NCI-H82 (cell line): ENCODE results near the gene BTF3.
"Not testable (repeated sequence)": the region's sequence is repeated elsewhere in the genome, so short reads cannot be mapped to it uniquely, and the experiment has no call there.

Experiments
- DNase-seq: peaks from one replicate; lab custom pipeline; 2025; lab: John Stamatoyannopoulos, UW

Gene BTF3

DNA sequence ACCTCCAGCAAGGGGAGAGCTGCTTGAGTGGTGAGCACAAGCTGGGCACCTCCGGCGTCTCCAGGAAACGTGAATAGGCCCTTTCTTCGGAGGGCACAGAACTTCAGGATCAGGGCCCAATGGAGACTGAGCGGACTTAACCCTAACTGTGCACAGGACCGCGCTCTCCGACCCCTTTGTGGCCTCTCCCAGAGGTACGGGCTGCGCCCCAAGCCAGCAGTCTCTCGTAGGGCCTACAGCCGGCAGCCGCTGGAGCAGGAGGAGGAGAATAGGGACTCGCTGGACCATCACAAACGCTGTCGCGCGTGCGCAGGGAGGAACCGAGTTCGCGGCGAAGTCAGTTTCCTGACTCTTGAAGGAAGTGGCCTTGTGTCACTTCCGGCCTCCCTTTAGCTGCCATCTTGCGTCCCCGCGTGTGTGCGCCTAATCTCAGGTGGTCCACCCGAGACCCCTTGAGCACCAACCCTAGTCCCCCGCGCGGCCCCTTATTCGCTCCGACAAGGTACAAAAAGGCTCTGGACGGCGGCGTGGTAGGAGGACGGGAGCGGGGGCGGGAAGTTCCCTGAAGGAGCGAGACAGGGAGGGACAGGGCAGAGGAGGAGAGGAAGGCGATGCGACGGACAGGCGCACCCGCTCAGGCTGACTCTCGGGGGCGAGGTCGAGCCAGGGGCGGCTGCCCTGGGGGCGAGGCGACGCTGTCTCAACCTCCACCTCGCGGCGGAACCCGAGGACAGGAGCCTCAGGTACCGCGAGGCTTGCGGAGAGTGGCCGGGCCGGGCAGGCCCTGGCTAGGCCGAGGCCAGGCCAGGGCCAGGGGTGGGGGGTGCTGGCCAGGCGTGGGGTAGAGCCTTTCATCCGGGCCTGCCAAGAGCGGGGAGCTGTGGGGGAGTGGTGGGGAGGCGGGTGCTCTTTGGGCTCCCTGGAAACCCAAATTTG, at the start of gene BTF3:
TSS of gene BTF3 (plus strand) at position 386 of the 936 bp plus-strand sequence. CDS start at position 612, 226 bp downstream.
- DNase-seq: peak; percentile 96

GRCh38 chr5:73448463-73449136, 49.6 kb upstream of the BTF3 start, which contains the start of gene FOXD1:
Gene FOXD1 (minus strand): TSS chr5:73448777. CDS start chr5:73448362, 415 bp downstream.
- peak; percentile 94 for DNase-seq

- peak; percentile 49 for DNase-seq
These were observed 48.1 kb upstream of the BTF3 start for GRCh38 chr5:73450137-73450536.

- peak; percentile 39 for DNase-seq
These were observed 47.5 kb upstream of the BTF3 start for GRCh38 chr5:73450672-73451223.

- peak; percentile 66 for DNase-seq
These were observed 46.8 kb upstream of the BTF3 start for GRCh38 chr5:73451224-73452130.

DNA sequence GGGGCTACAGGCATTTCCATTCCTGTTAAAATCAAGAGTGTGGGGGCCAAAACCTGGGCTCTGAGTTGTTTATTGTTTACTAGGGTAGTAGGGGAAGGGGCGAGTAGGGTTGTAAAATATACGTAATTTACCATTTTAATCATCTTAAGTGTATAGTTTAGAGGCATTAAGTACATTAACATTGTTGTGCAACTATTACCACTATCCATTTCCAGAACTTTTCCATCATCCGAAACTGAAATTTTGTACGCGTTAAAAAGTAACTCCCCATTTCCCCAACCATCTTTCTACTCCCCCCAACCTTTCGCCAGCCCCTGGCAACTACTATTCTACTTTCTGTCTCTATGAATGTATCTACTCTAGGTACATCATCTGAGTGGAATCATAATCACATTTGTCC, 46.0 kb upstream of the BTF3 start:
- no peak for DNase-seq

GRCh38 chr5:73454379-73455036, 43.7 kb upstream of the BTF3 start:
- peak; percentile 83 for DNase-seq

DNA sequence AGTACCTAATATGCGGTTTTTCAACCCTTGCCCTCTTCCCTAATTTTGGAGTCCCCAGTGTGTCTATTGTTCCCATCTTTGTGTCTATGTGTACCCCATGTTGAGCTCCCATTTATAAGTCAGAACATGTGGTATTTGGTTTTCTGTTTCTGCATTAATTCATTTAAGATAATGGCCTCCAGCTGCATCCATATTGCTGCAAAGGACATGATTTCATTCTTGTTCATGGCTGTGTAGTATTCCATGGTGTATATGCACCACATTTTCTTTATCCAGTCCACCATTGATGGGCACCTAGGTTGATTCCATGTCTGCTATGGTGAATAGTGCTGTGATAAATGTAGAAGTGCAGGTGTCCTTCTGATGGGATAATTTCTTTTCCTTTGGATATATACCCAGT, 41.8 kb upstream of the BTF3 start:
- DNase-seq: not testable (repeated sequence)

GRCh38 chr5:73459366-73459765, 38.9 kb upstream of the BTF3 start:
- no peak for DNase-seq

DNA sequence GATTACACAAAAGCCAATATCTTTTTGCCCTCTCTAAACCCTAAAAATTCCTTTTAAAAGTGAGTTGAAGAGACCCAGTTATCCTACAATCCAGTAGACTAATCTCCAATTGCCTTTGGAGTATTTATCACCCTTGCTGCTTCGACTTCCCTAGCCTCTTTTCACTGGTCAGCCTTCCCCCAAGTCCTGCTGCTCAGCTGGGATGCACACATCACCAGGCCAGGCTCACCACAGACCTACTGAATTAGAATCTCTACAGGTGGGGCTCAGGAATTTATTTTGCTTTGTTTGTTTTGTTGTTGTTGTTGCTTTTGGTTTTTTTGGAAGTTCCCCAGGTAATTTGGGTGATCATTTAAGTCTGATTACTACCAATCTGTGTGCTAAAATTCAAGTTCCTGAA, 38.1 kb upstream of the BTF3 start:
- no peak for DNase-seq

DNA sequence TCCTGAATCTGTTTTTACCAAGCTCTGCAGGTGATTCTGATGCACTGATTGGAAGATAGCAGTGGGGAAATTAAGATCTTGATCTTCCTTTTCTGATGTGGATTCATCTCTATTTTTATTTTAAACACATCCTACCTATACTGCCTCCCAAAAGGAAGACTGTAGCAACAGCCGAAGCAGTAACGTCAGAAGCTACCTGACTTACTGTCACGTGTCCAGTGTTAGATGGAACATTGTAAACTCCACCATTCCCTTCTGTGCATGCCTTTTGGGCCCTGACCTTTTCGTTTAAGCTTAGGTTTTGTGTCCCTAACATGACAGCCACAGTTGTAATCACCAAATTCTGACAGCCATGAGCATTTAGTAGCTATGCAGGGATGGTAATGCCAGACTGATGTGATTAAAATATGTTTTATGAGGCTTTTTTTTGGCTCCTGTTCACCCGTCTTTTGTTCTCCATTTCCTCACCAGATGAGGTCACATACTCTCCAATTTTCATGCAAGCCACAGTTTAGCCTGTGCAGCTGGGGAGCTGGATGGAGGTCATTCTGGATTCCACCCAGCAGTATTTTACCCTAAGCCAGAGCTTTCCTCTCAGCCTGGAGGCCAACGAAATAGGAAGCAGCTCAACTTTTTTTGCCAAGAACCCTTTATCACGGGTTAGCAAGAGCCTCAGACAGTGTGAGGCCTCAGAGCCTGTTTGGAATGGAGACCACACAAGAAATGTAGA, 34.1 kb upstream of the BTF3 start:
- DNase-seq: no peak

DNA sequence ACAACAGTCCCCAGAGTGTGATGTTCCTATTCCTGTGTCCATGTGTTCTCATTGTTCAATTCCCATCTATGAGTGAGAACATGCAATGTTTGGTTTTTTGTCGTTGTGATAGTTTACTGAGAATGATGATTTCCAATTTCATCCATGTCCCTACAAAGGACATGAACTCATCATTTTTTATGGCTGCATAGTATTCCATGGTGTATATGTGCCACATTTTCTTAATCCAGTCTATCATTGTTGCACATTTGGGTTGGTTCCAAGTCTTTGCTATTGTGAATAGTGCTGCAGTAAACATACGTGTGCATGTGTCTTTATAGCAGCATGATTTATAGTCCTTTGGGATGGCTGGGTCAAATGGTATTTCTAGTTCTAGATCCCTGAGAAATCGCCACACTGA, 29.6 kb upstream of the BTF3 start:
- DNase-seq: not testable (repeated sequence)

GRCh38 chr5:73469878-73470277, 28.4 kb upstream of the BTF3 start:
- no peak for DNase-seq

DNA sequence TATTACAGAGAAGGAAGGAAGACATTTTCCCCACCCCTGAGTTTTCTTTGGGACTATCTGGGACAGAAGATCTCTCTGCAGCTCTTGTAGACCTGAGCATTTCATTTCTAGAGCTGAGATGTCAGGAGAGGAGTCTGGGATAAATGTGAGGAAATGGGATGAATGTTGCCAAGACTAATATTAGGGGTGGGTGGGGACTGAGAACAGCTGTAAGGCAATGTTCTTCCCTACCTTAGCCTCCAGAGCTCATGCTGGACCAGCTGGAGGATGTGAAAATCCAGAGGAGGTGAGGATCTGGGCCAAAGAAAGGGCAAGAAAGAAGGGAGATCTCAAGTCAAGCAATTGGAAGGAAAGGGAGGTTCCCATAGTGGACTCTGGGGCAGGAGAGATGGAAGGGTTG, 26.6 kb upstream of the BTF3 start:
- no peak for DNase-seq

DNA sequence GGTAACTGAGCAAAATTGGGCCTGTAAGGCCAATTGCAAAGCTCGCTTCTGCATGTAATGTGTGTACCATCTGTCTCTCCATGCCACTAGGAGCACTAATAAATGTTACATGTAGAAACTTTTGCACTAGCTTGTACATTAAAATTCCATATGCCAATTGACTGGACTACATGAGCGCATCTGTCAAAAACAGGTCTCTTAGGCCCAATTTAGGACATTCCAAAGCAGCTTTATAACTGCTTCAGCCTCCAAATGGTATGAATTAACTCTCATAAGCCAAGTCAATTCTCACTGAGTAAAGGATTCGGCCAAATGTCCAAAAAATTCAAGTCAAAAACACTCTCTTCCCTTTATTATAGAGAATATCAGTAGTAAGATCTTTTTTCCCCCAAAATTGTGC, 26.1 kb upstream of the BTF3 start:
- DNase-seq: no peak

- no peak for DNase-seq
These were observed 17.7 kb upstream of the BTF3 start for GRCh38 chr5:73480500-73480899.

GRCh38 chr5:73482383-73483136, 15.7 kb upstream of the BTF3 start:
- DNase-seq: peak; percentile 25

- no peak for DNase-seq
These were observed 14.6 kb upstream of the BTF3 start for GRCh38 chr5:73483676-73484075.

DNA sequence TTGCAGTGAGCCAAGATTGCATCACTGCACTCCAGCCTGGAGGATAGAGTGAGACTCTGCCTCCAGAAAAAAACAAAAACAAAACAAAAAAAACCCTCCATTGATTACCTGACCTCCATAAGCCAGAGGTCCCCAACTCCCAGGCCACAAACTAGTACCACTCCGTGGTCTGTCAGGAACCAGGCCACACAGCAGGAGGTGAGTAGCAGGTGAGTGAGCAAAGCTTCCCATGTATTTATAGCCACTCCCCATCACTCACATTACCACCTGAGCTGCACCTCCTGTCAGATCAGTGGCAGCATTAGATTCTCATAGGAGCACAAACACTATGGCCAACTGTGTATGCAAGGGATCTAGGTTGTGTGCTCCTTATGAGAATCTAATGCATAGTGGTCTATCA, 13.7 kb upstream of the BTF3 start:
- DNase-seq: no peak

DNA sequence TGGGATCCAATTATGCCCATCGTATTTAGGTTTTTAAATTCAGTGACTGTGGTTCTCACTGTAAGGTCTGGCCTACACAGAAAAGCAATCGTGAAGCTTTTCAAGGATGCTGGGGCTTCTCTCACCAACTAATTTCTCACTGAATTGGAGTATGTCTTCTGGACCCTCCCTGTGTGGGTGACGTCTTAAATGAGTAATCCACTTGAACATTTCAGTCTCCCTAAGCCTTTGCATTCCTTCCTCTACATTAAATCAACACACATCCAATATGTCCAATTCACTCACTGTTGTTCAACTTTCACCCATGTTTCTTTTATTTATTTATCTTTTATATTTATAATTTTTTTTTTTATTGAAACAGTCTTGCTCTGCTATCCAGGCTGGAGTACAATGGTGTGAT, 12.5 kb upstream of the BTF3 start:
- no peak for DNase-seq
